Muscle of leg (tissue), 16 donors: ENCODE measurements around the gene MRPL54. TPM values are rescaled to one million over a fixed set of nuclear protein-coding genes. Genes with fewer than 3 reads are reported as not detected.

ENCODE experiments used
- DNase-seq: peaks from one replicate; pipeline ENCODE4 v3.0.0; 2013
- H3K27ac ChIP-seq: one replicate; pipeline ENCODE4 v1.5.1; 2013; ENCODE audit warnings: mild to moderate bottlenecking, low read length, control low read depth
- H3K27me3 ChIP-seq: one replicate; pipeline ENCODE4 v1.6.1; 2013; ENCODE audit warnings: low read length; ENCODE audit not compliant: control insufficient read depth, insufficient read depth
- H3K36me3 ChIP-seq: one replicate; pipeline ENCODE4 v1.6.1; 2013; ENCODE audit warnings: low read length; ENCODE audit not compliant: control insufficient read depth, insufficient read depth
- H3K4me1 ChIP-seq: one replicate; pipeline ENCODE4 v1.6.1; 2013; ENCODE audit warnings: low read length; ENCODE audit not compliant: control insufficient read depth, insufficient read depth
- H3K4me3 ChIP-seq: one replicate; pipeline ENCODE4 v1.5.1; 2013; ENCODE audit warnings: low read length, control low read depth
- H3K9me3 ChIP-seq: replicated peaks from 2 replicates; pipeline ENCODE4 v1.6.1; 2013; ENCODE audit warnings: low read depth, low read length; ENCODE audit not compliant: control insufficient read depth
- WGBS: methylation state at CpG from one replicate; pipeline ENCODE4 v1.1.5; 2013; ENCODE audit warnings: missing lambda C conversion rate; ENCODE audit not compliant: insufficient coverage; 5-methylcytosine and 5-hydroxymethylcytosine counted together
- long read RNA-seq, 11 donors: transcript quantifications; one replicate each; lab custom pipeline, GENCODE V29; 2026
- polyA plus RNA-seq, 8 donors: library from polyadenylated mRNA; unstranded; fragments of 120-200 nt; gene quantifications; one replicate each; pipeline versions ENCODE4 v1.2.1 to v1.2.3, GENCODE V29; 2013; ENCODE audit warnings: inconsistent platforms in 1 of 8, low replicate concordance in 1 of 8; ENCODE audit not compliant: insufficient read length in 8 of 8, insufficient read depth in 1 of 8
- total RNA-seq: library from RNA; stranded (reverse); fragments of 120-200 nt; gene quantifications from one replicate; pipeline ENCODE4 v1.2.4, GENCODE V29; 2013

The MRPL54 gene
- total RNA-seq (61.4 TPM), polyA plus RNA-seq (10 to 100 TPM; 22.6 to 33.2 (median 29.6) TPM)
- long read RNA-seq, donor 1, transcript MRPL54-201 (3 exons, 626 nt): major isoform, 11 of 11 reads
- long read RNA-seq, donor 1, partial matches to known transcripts: 0 of 11 reads
- long read RNA-seq, donor 1, other reads (novel, unspliced or antisense): 0 of 11 reads
- long read RNA-seq, donor 2, partial matches to known transcripts: 0 of 4 reads
- long read RNA-seq, donor 2, other reads (novel, unspliced or antisense): 0 of 4 reads
- long read RNA-seq, donor 3, transcript MRPL54-201 (3 exons, 626 nt): major isoform, 15 of 15 reads
- long read RNA-seq, donor 3, partial matches to known transcripts: 0 of 15 reads
- long read RNA-seq, donor 3, other reads (novel, unspliced or antisense): 0 of 15 reads
- long read RNA-seq, donor 4, transcript MRPL54-201 (3 exons, 626 nt): major isoform, 21 of 21 reads
- long read RNA-seq, donor 4, partial matches to known transcripts: 0 of 21 reads
- long read RNA-seq, donor 4, other reads (novel, unspliced or antisense): 0 of 21 reads
- long read RNA-seq, donor 5, transcript MRPL54-201 (3 exons, 626 nt): major isoform, 45 of 45 reads
- long read RNA-seq, donor 5, partial matches to known transcripts: 0 of 45 reads
- long read RNA-seq, donor 5, other reads (novel, unspliced or antisense): 0 of 45 reads
- long read RNA-seq, donor 6, transcript MRPL54-201 (3 exons, 626 nt): major isoform, 42 of 42 reads
- long read RNA-seq, donor 6, partial matches to known transcripts: 0 of 42 reads
- long read RNA-seq, donor 6, other reads (novel, unspliced or antisense): 0 of 42 reads
- long read RNA-seq, donor 7, transcript MRPL54-201 (3 exons, 626 nt): major isoform, 31 of 31 reads
- long read RNA-seq, donor 7, partial matches to known transcripts: 0 of 31 reads
- long read RNA-seq, donor 7, other reads (novel, unspliced or antisense): 0 of 31 reads
- long read RNA-seq, donor 8, transcript MRPL54-201 (3 exons, 626 nt): major isoform, 17 of 17 reads
- long read RNA-seq, donor 8, partial matches to known transcripts: 0 of 17 reads
- long read RNA-seq, donor 8, other reads (novel, unspliced or antisense): 0 of 17 reads
- long read RNA-seq, donor 9, transcript MRPL54-201 (3 exons, 626 nt): major isoform, 22 of 22 reads
- long read RNA-seq, donor 9, partial matches to known transcripts: 0 of 22 reads
- long read RNA-seq, donor 9, other reads (novel, unspliced or antisense): 0 of 22 reads
- long read RNA-seq, donor 10, transcript MRPL54-201 (3 exons, 626 nt): major isoform, 23 of 23 reads
- long read RNA-seq, donor 10, partial matches to known transcripts: 0 of 23 reads
- long read RNA-seq, donor 10, other reads (novel, unspliced or antisense): 0 of 23 reads
- long read RNA-seq, donor 11, transcript MRPL54-201 (3 exons, 626 nt): major isoform, 18 of 18 reads
- long read RNA-seq, donor 11, partial matches to known transcripts: 0 of 18 reads
- long read RNA-seq, donor 11, other reads (novel, unspliced or antisense): 0 of 18 reads

DNA sequence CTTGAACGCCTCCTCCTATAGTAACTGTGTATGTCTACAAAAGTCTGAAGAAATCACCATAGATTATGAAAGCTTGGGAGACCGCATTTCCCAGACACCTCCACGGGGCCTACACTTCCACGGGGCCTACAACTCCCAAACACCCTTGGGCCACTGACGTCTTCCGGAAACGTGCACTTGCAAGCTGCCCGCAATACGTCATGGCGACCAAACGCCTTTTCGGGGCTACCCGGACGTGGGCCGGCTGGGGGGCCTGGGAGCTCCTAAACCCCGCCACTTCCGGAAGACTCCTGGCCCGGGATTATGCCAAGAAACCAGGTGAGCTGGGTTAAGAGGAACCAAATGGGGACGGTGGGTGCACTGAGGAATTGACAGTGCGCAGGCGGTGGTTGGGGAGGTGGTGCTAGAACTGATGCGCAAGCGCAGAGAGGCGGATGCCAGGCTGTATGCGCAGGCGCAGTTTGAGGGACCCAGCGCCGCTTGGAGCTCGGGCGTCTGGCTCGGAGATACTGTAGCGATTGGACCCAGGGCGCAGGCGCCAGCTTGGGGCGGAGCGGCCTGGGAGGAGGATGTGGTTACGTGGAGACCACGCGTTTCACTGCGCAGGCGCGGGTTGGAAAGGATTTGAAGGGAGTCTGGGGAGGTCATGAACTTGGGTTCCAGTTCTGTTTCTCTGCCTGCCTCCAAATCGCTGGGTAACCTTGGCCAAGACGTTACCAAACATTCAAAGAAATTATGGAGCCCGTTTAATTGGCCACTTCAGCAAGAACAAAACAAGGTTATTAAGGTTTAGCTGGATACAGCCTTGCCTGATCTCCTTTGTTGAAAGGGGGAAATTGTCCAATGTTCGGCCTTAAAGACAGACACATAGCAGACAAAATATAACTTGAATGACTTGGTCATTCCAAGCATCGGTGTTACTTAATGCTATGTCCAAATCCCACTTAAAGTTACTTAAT lies at the start of gene MRPL54:
TSS of gene MRPL54 (plus strand) at position 182 of the 959 bp plus-strand sequence. CDS start at position 201, 19 bp downstream.
- peaks cover 34% of the 10 kb centered on the region for H3K36me3 ChIP-seq
- DNase-seq: peak; percentile 100
- H3K9me3 ChIP-seq: no peaks in the 10 kb centered on the region
- peaks cover 22% of the 10 kb centered on the region for H3K4me1 ChIP-seq
- 2% methylated on average over 43 of the region's 47 CpGs for WGBS
- H3K27me3 ChIP-seq: no peaks in the 10 kb centered on the region
- H3K27ac ChIP-seq: peak within 1 kb of the TSS; percentile 99
- H3K4me3 ChIP-seq: peak within 1 kb of the TSS; percentile 97

DNA sequence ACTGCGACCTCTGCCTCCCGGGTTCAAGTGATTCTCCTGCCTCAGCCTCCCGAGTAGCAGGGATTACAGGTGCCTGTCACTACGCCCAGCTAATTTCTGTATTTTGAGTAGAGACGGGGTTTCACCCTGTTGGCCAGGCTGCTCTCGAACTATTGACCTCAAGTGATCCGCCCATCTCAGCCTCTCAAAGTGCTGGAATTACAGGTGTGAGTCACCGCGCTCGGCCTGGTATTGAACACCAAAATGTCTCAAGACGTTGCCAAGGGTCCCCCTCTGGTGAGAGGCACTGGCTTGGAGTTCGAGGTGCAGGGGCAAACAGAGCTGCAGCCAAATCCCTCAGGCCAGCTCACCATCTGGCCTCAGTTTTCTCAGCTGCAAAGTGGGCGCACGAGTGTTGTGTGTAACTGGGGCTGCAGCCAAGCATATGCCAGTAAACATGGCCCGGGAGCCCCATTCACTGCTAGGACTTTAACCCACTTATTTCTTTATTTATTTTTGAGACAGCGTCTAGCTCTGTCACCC lies 46.3 kb upstream of the MRPL54 start:
- Histone ChIP-seq H3K4me3 (no peak overlapping the region), H3K9me3 (no peaks in the 10 kb centered on the region), H3K36me3 (no peaks in the 10 kb centered on the region), H3K4me1 (no peaks in the 10 kb centered on the region), H3K27ac (no peak overlapping the region), H3K27me3 (peaks cover 23% of the 10 kb centered on the region)
- no peak for DNase-seq
- WGBS: 82% methylated on average over 13 of the region's 16 CpGs

DNA sequence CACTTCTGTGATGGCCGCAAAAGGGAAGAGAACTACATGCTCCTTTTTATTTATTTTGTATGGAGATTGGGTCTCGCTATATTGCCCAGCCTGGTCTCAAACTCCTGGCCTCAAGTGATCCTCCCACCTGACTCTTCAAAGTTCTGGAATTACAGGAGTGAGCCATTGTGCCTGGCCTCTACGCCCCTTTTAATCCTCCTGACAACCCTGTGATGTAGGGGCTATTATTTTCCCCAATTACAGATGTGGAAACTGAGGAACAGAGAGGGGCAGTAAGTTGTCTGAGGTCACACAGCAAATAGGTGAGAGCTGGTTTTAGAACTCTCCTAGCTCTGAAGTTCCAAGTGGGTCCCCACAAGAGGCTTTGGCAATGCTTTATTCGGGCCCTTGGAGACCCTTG lies 42.6 kb upstream of the MRPL54 start:
- no peaks in the 10 kb centered on the region for H3K9me3 ChIP-seq
- no peaks in the 10 kb centered on the region for H3K36me3 ChIP-seq
- peaks cover 4% of the 10 kb centered on the region for H3K4me1 ChIP-seq
- 100% methylated on average over 1 of the region's 4 CpGs for WGBS
- no peak overlapping the region for H3K4me3 ChIP-seq
- H3K27ac ChIP-seq: no peak overlapping the region
- H3K27me3 ChIP-seq: peaks cover 54% of the 10 kb centered on the region
- no peak for DNase-seq

DNA sequence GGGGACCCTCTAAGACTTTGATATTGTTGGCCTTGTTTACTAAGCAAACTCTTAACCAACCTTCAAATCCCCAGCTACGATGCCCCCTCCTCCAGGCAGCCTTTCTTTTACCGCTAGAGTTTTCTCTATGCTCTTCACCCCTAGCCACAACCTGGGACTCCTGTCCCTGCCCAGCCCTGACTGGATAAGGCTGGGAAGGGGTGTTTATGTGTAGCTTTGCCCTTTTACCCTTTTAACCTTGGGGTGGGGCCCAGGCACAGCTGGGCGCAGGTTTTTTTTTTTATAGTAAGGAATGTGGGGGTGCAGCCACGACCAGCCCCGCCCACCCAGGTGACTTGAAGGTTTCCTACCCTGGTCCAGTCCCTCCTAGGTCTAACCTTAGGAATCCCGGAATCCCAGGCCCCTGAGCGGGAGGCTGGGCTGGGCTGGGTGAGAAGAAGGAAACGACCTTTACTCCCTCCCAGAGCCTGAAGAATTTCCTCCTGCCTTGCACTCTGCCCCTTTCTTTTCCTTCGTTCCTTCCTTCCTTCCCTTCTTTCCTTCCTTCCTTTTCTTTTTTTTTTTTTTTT lies 42.0 kb upstream of the MRPL54 start:
- DNase-seq: no peak
- Histone ChIP-seq H3K27ac (no peak overlapping the region), H3K36me3 (no peaks in the 10 kb centered on the region), H3K4me3 (no peak overlapping the region), H3K9me3 (no peaks in the 10 kb centered on the region), H3K27me3 (peaks cover 58% of the 10 kb centered on the region), H3K4me1 (peaks cover 4% of the 10 kb centered on the region)
- 30% methylated on average over 1 of the region's 9 CpGs for WGBS

DNA sequence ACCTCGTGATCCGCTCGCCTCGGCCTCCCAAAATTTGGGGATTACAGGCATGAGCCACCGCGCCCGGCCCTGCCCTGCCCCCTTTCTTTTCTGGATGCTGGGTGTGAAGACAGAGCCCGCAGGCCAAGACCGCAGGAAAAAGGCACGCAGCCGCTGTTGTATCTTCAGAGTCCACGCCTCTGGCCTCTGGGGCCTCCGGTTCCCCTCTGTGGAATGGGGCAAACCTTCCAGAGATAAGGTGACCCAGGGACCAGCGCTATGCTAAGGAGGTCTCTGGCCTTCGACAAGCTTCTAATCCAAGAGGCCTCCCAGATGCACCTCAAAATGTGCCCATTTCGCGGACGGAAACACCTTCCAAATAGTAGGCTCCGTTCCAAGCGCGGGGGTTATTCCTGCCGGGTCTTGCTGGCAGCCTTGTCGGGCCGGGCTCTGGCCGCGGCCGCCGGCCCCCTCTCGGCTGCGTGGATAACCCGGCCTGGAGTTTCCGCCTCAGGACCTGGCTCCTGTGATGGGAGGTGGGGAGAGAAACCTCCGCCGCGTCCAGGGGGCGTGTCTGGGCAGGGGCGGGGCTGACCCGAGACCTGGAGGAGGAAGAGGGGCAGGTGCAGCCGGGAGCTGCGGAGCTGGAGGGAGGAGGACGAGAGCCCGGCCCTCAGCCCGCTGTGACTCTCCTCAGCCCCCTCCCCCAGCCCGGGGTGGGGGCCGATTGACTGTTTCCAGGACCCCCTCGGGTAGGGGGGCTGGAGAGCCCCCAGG lies 41.2 kb upstream of the MRPL54 start:
- H3K27ac ChIP-seq: no peak overlapping the region
- H3K27me3 ChIP-seq: peaks cover 64% of the 10 kb centered on the region
- no peaks in the 10 kb centered on the region for H3K36me3 ChIP-seq
- H3K9me3 ChIP-seq: no peaks in the 10 kb centered on the region
- no peak overlapping the region for H3K4me3 ChIP-seq
- peaks cover 4% of the 10 kb centered on the region for H3K4me1 ChIP-seq
- DNase-seq: peak; percentile 84
- 16% methylated on average over 30 of the region's 46 CpGs for WGBS

DNA sequence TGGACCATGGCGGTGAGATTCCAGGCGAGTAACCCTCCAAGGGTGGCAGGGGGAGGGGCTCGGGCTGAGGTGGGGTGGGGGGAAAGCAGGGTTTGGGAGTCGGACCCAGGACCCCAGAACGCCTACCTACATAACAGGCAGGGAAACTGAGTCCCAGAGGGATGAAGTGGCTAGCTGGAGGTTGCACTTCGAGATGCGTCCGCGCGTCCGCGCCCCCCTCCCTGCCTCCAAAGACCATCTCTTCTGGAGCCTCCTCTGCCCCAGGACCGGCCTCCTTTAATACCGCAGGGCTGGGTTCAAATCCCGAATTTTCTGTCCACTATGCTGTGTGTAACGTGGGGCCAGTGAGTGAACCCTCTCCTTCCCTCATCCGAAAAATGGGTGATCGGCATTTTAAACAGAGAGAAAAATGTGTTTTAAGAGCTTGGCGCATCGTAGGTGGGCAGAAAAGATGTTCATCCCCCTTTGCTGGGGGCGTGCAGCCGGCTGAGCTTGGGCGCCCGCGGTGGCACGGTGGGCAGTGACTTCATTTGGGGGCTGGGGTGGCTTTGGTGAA lies 40.5 kb upstream of the MRPL54 start:
- WGBS: under 1% methylated on average over 12 of the region's 26 CpGs
- H3K4me3 ChIP-seq: no peak overlapping the region
- H3K27ac ChIP-seq: no peak overlapping the region
- peaks cover 64% of the 10 kb centered on the region for H3K27me3 ChIP-seq
- no peaks in the 10 kb centered on the region for H3K9me3 ChIP-seq
- H3K36me3 ChIP-seq: no peaks in the 10 kb centered on the region
- peaks cover 4% of the 10 kb centered on the region for H3K4me1 ChIP-seq
- no peak for DNase-seq

DNA sequence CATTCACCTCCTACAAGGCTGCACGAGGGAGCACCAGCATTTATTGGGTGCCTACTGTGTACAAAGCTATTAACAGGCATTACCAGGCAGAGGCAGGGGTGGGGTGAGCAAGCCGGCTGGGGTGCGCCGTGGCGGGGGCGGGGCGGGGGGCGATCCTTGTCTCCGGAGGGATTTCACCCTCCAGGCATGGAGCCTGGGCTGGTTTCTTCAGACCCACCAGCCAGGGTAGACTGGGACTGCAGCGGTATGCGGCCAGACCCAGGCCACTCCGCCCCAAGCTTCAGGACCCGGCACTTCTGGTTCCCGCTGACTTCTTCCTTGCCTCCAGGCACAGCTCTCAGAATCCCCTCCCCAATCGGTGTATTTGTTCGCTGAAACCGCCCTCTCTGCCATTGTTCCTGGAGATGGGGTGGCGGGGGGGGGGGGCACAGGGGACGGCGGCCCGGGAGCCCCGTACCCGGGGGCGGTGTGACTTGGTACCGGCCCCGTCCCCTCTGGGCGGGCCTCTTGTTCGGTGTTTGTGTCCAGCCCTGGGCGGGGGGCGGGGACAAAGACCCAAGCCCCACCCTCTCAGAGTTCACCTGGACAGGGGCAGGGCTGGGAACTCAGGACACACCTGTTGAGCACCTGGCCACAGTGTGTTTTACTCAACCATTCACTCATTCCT lies 39.9 kb upstream of the MRPL54 start:
- Histone ChIP-seq H3K27ac (no peak overlapping the region), H3K9me3 (no peaks in the 10 kb centered on the region), H3K4me3 (no peak overlapping the region), H3K4me1 (peaks cover 4% of the 10 kb centered on the region), H3K36me3 (no peaks in the 10 kb centered on the region), H3K27me3 (peaks cover 64% of the 10 kb centered on the region)
- no peak for DNase-seq
- 0% methylated on average over 10 of the region's 30 CpGs for WGBS
